ENCODE measurements around the gene SIDT2.
"Not testable (repeated sequence)": the region's sequence is repeated elsewhere in the genome, so short reads cannot be mapped to it uniquely, and the experiment has no call there.

Gene SIDT2

GRCh38 chr11:117181586-117182550, 3.3 kb downstream of the SIDT2 start:
- H3K4me3 ChIP-seq (ENCODE audit: extremely low read depth, insufficient read depth, low read length, poor library complexity, severe bottlenecking): no peak overlapping the region
- peaks cover 24% of the 10 kb centered on the region for H3K36me3 ChIP-seq (ENCODE audit: control insufficient read depth, insufficient read depth, low read length)
- 94 to 95% methylated on average over 19 to 21 of the region's 22 CpGs for WGBS, 2 experiments (ENCODE audit: insufficient coverage in 2 of 2)
- peaks cover 18% of the 10 kb centered on the region for H3K4me1 ChIP-seq (ENCODE audit: control insufficient read depth, insufficient read depth, low read length, poor library complexity, severe bottlenecking)
- H3K27ac ChIP-seq (ENCODE audit: low read depth, low read length, severe bottlenecking): no peak overlapping the region
- no peaks in the 10 kb centered on the region for H3K9me3 ChIP-seq (ENCODE audit: control insufficient read depth, low read length)

GRCh38 chr11:117182551-117182935, 4.0 kb downstream of the SIDT2 start:
- H3K27ac ChIP-seq (ENCODE audit: low read depth, low read length, severe bottlenecking): no peak overlapping the region
- WGBS, 2 experiments (ENCODE audit: insufficient coverage in 2 of 2): 98 to 100% methylated on average over 9 of the region's 10 CpGs
- no peaks in the 10 kb centered on the region for H3K9me3 ChIP-seq (ENCODE audit: control insufficient read depth, low read length)
- H3K4me3 ChIP-seq (ENCODE audit: extremely low read depth, insufficient read depth, low read length, poor library complexity, severe bottlenecking): no peak overlapping the region
- H3K4me1 ChIP-seq (ENCODE audit: control insufficient read depth, insufficient read depth, low read length, poor library complexity, severe bottlenecking): peaks cover 18% of the 10 kb centered on the region
- H3K36me3 ChIP-seq (ENCODE audit: control insufficient read depth, insufficient read depth, low read length): peaks cover 30% of the 10 kb centered on the region

- H3K9me3 ChIP-seq (ENCODE audit: control insufficient read depth, low read length); H3K4me3 ChIP-seq (ENCODE audit: extremely low read depth, insufficient read depth, low read length, poor library complexity, severe bottlenecking); H3K27ac ChIP-seq (ENCODE audit: low read depth, low read length, severe bottlenecking): not testable (repeated sequence)
- Histone ChIP-seq H3K4me1 (ENCODE audit: control insufficient read depth, insufficient read depth, low read length, poor library complexity, severe bottlenecking) (peaks cover 13% of the 10 kb centered on the region), H3K36me3 (ENCODE audit: control insufficient read depth, insufficient read depth, low read length) (peaks cover 35% of the 10 kb centered on the region)
- 90 to 94% methylated on average over 11 to 12 of the region's 13 CpGs for WGBS, 2 experiments (ENCODE audit: insufficient coverage in 2 of 2)
Measured at GRCh38 chr11:117183178-117183577, 4.6 kb downstream of the SIDT2 start.

GRCh38 chr11:117183724-117184349, 5.3 kb downstream of the SIDT2 start:
- Histone ChIP-seq H3K9me3 (ENCODE audit: control insufficient read depth, low read length) (no peaks in the 10 kb centered on the region), H3K4me3 (ENCODE audit: extremely low read depth, insufficient read depth, low read length, poor library complexity, severe bottlenecking) (no peak overlapping the region), H3K36me3 (ENCODE audit: control insufficient read depth, insufficient read depth, low read length) (peaks cover 42% of the 10 kb centered on the region), H3K4me1 (ENCODE audit: control insufficient read depth, insufficient read depth, low read length, poor library complexity, severe bottlenecking) (peaks cover 11% of the 10 kb centered on the region), H3K27ac (ENCODE audit: low read depth, low read length, severe bottlenecking) (no peak overlapping the region)
- 93 to 100% methylated on average over 5 to 7 of the region's 11 CpGs for WGBS, 2 experiments (ENCODE audit: insufficient coverage in 2 of 2)

GRCh38 chr11:117185736-117186430, 7.3 kb downstream of the SIDT2 start:
- no peaks in the 10 kb centered on the region for H3K9me3 ChIP-seq (ENCODE audit: control insufficient read depth, low read length)
- H3K4me3 ChIP-seq (ENCODE audit: extremely low read depth, insufficient read depth, low read length, poor library complexity, severe bottlenecking): no peak overlapping the region
- no peak overlapping the region for H3K27ac ChIP-seq (ENCODE audit: low read depth, low read length, severe bottlenecking)
- H3K4me1 ChIP-seq (ENCODE audit: control insufficient read depth, insufficient read depth, low read length, poor library complexity, severe bottlenecking): no peaks in the 10 kb centered on the region
- WGBS, 2 experiments (ENCODE audit: insufficient coverage in 2 of 2): 93 to 94% methylated on average over 2 to 3 of the region's 5 CpGs
- H3K36me3 ChIP-seq (ENCODE audit: control insufficient read depth, insufficient read depth, low read length): peaks cover 60% of the 10 kb centered on the region

- WGBS, 2 experiments (ENCODE audit: insufficient coverage in 2 of 2): 97 to 100% methylated on average over 2 to 3 of the region's 4 CpGs
- no peak overlapping the region for H3K27ac ChIP-seq (ENCODE audit: low read depth, low read length, severe bottlenecking)
Measured at GRCh38 chr11:117186431-117186761, 7.9 kb downstream of the SIDT2 start.

GRCh38 chr11:117187007-117187406, 8.5 kb downstream of the SIDT2 start:
- peaks cover 63% of the 10 kb centered on the region for H3K36me3 ChIP-seq (ENCODE audit: control insufficient read depth, insufficient read depth, low read length)
- no peaks in the 10 kb centered on the region for H3K4me1 ChIP-seq (ENCODE audit: control insufficient read depth, insufficient read depth, low read length, poor library complexity, severe bottlenecking)
- H3K27ac ChIP-seq (ENCODE audit: low read depth, low read length, severe bottlenecking): no peak overlapping the region
- H3K4me3 ChIP-seq (ENCODE audit: extremely low read depth, insufficient read depth, low read length, poor library complexity, severe bottlenecking): no peak overlapping the region
- 87 to 94% methylated on average over 4 to 6 of the region's 6 CpGs for WGBS, 2 experiments (ENCODE audit: insufficient coverage in 2 of 2)
- H3K9me3 ChIP-seq (ENCODE audit: control insufficient read depth, low read length): no peaks in the 10 kb centered on the region

More at GRCh38 chr11:117186431-117186761, 7.9 kb downstream of the SIDT2 start:
- Histone ChIP-seq H3K9me3 (ENCODE audit: control insufficient read depth, low read length) (no peaks in the 10 kb centered on the region), H3K4me3 (ENCODE audit: extremely low read depth, insufficient read depth, low read length, poor library complexity, severe bottlenecking) (no peak overlapping the region), H3K36me3 (ENCODE audit: control insufficient read depth, insufficient read depth, low read length) (peaks cover 64% of the 10 kb centered on the region), H3K4me1 (ENCODE audit: control insufficient read depth, insufficient read depth, low read length, poor library complexity, severe bottlenecking) (no peaks in the 10 kb centered on the region)

GRCh38 chr11:117187428-117187798, 8.9 kb downstream of the SIDT2 start:
- WGBS, 2 experiments (ENCODE audit: insufficient coverage in 2 of 2): 97 to 98% methylated on average over 9 to 11 of the region's 13 CpGs
- Histone ChIP-seq H3K4me3 (ENCODE audit: extremely low read depth, insufficient read depth, low read length, poor library complexity, severe bottlenecking) (no peak overlapping the region), H3K9me3 (ENCODE audit: control insufficient read depth, low read length) (no peaks in the 10 kb centered on the region), H3K4me1 (ENCODE audit: control insufficient read depth, insufficient read depth, low read length, poor library complexity, severe bottlenecking) (no peaks in the 10 kb centered on the region), H3K36me3 (ENCODE audit: control insufficient read depth, insufficient read depth, low read length) (peaks cover 60% of the 10 kb centered on the region), H3K27ac (ENCODE audit: low read depth, low read length, severe bottlenecking) (no peak overlapping the region)

- H3K4me3 ChIP-seq (ENCODE audit: extremely low read depth, insufficient read depth, low read length, poor library complexity, severe bottlenecking): no peak overlapping the region
- no peak overlapping the region for H3K27ac ChIP-seq (ENCODE audit: low read depth, low read length, severe bottlenecking)
- H3K36me3 ChIP-seq (ENCODE audit: control insufficient read depth, insufficient read depth, low read length): peaks cover 60% of the 10 kb centered on the region
- WGBS, 2 experiments (ENCODE audit: insufficient coverage in 2 of 2): 95 to 96% methylated on average over 14 to 15 of the region's 16 CpGs
- H3K4me1 ChIP-seq (ENCODE audit: control insufficient read depth, insufficient read depth, low read length, poor library complexity, severe bottlenecking): no peaks in the 10 kb centered on the region
- no peaks in the 10 kb centered on the region for H3K9me3 ChIP-seq (ENCODE audit: control insufficient read depth, low read length)
Measured at GRCh38 chr11:117187799-117188481, 9.4 kb downstream of the SIDT2 start.

GRCh38 chr11:117188620-117189081, 10.1 kb downstream of the SIDT2 start:
- Histone ChIP-seq H3K9me3 (ENCODE audit: control insufficient read depth, low read length) (no peaks in the 10 kb centered on the region), H3K4me3 (ENCODE audit: extremely low read depth, insufficient read depth, low read length, poor library complexity, severe bottlenecking) (no peak overlapping the region), H3K27ac (ENCODE audit: low read depth, low read length, severe bottlenecking) (no peak overlapping the region), H3K4me1 (ENCODE audit: control insufficient read depth, insufficient read depth, low read length, poor library complexity, severe bottlenecking) (no peaks in the 10 kb centered on the region), H3K36me3 (ENCODE audit: control insufficient read depth, insufficient read depth, low read length) (peaks cover 67% of the 10 kb centered on the region)
- WGBS, 2 experiments (ENCODE audit: insufficient coverage in 2 of 2): 88 to 90% methylated on average over 16 to 19 of the region's 20 CpGs
